ENCODE results near the gene ARHGAP15. TPM values are rescaled to one million over a fixed set of nuclear protein-coding genes. Genes with fewer than 3 reads are reported as not detected.

Gene ARHGAP15
- total and polyA plus RNA-seq, 3 donors from 2014 or later = 2.2 to 15.0 (median 7.7) TPM

GRCh38 chr2:143744114-143744513 lies 614.9 kb downstream of the ARHGAP15 start:
- WGBS, 2 donors = 86 to 92% methylated on average over 2 of the region's 2 CpGs
- intact Hi-C loops (cut with DNase I; ENCODE audit: low total_unique reads) = no loop called here

GRCh38 chr2:143745060-143745459 lies 615.8 kb downstream of the ARHGAP15 start:
- Histone ChIP-seq H3K4me1 (no peaks in the 10 kb centered on the region), H3K9me3 (no peaks in the 10 kb centered on the region), H3K27me3 (no peaks in the 10 kb centered on the region), H3K27ac (no peak overlapping the region), H3K36me3 (ENCODE audit: low read depth, missing control alignments) (no peaks in the 10 kb centered on the region), H3K4me3 (no peak overlapping the region)
- WGBS, 2 donors = 94 to 98% methylated on average over 2 of the region's 2 CpGs
- no peak for DNase-seq
- intact Hi-C loops (cut with DNase I; ENCODE audit: low total_unique reads) = no loop called here
- TF ChIP-seq, protein P1, sequence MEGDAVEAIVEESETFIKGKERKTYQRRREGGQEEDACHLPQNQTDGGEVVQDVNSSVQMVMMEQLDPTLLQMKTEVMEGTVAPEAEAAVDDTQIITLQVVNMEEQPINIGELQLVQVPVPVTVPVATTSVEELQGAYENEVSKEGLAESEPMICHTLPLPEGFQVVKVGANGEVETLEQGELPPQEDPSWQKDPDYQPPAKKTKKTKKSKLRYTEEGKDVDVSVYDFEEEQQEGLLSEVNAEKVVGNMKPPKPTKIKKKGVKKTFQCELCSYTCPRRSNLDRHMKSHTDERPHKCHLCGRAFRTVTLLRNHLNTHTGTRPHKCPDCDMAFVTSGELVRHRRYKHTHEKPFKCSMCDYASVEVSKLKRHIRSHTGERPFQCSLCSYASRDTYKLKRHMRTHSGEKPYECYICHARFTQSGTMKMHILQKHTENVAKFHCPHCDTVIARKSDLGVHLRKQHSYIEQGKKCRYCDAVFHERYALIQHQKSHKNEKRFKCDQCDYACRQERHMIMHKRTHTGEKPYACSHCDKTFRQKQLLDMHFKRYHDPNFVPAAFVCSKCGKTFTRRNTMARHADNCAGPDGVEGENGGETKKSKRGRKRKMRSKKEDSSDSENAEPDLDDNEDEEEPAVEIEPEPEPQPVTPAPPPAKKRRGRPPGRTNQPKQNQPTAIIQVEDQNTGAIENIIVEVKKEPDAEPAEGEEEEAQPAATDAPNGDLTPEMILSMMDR (IDR thresholded peaks at IDR 0.05) = no peak
- no peak for TF ChIP-seq POLR2A (IDR thresholded peaks at IDR 0.05)

More at GRCh38 chr2:143744114-143744513, 614.9 kb downstream of the ARHGAP15 start:
- Histone ChIP-seq H3K4me3 (no peak overlapping the region), H3K27ac (no peak overlapping the region), H3K27me3 (no peaks in the 10 kb centered on the region), H3K9me3 (no peaks in the 10 kb centered on the region), H3K36me3 (ENCODE audit: low read depth, missing control alignments) (no peaks in the 10 kb centered on the region), H3K4me1 (no peaks in the 10 kb centered on the region)
- no peak for DNase-seq
- no peak for TF ChIP-seq POLR2A (IDR thresholded peaks at IDR 0.05)
- TF ChIP-seq, protein P1 (IDR thresholded peaks at IDR 0.05) = no peak

- 93 to 95% methylated on average over 1 of the region's 1 CpG for WGBS, 2 donors
- Histone ChIP-seq H3K27ac (no peak overlapping the region), H3K36me3 (ENCODE audit: low read depth, missing control alignments) (no peaks in the 10 kb centered on the region), H3K4me1 (no peaks in the 10 kb centered on the region), H3K27me3 (no peaks in the 10 kb centered on the region), H3K4me3 (no peak overlapping the region), H3K9me3 (no peaks in the 10 kb centered on the region)
- TF ChIP-seq, protein P1 (IDR thresholded peaks at IDR 0.05) = no peak
- TF ChIP-seq POLR2A (IDR thresholded peaks at IDR 0.05) = no peak
- DNase-seq = no peak
- intact Hi-C loops (cut with DNase I; ENCODE audit: low total_unique reads) = no loop called here
These were observed 625.5 kb downstream of the ARHGAP15 start for GRCh38 chr2:143754742-143755141.

DNA sequence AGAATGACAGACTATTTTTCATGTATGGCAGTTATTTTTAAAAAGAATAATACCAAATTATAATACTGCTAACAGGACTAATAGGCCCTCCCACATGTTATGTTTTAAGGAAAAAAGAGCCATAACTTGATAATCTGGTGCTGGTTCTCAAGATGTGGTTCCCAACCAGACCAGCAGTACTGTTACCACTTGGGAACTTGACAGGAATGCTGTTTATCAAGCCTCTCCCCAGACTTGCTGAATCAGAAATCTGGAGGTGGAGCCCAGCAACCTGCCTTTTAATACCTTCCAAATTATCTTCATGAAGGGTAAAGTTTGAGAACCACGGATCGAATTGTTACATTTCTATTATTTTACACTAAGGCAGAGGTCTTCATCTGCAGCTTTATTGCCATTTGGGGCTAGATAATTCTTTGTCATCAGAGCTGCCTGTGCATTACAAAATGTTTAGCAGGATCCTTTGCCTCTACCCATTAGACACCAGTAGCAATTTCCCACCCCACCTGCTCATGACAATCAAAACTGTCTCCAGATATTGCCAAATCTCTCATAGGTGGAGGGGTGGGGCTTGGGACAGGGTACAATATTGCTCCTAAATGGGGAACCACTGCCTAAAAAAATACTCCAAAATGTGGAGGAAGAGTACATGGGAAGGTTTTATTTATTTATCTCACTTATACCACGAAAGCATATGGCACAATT lies 629.6 kb downstream of the ARHGAP15 start:
- TF ChIP-seq POLR2A (IDR thresholded peaks at IDR 0.05) = no peak
- TF ChIP-seq, protein P1 (IDR thresholded peaks at IDR 0.05) = no peak
- intact Hi-C loops (cut with DNase I; ENCODE audit: low total_unique reads) = no loop called here
- Histone ChIP-seq H3K27me3 (no peaks in the 10 kb centered on the region), H3K9me3 (no peaks in the 10 kb centered on the region), H3K27ac (no peak overlapping the region), H3K4me3 (no peak overlapping the region), H3K4me1 (no peaks in the 10 kb centered on the region), H3K36me3 (ENCODE audit: low read depth, missing control alignments) (no peaks in the 10 kb centered on the region)
- 63 to 74% methylated on average over 3 of the region's 3 CpGs for WGBS, 2 donors
- no peak for DNase-seq

DNA sequence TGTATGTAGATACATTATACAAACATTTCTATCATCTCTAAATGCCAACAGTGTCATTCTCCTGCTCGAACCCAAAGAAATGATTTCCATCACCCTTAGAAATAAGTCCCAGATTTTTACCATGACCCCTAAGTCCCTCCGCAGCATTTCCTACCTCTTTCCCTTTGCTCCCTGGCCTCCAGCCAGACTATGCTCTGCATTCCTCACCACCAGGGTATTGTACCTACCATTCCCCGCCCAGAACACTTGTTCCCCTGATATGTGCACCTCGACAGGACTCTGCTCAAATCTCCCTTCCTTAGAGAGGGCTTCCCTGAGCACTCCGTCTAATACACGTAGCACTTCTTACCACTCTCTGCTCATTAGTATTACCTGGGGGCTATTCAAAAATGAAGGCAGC lies 630.2 kb downstream of the ARHGAP15 start:
- H3K36me3 ChIP-seq (ENCODE audit: low read depth, missing control alignments) = no peaks in the 10 kb centered on the region
- WGBS, 2 donors = 59 to 68% methylated on average over 6 of the region's 6 CpGs
- H3K4me1 ChIP-seq = no peaks in the 10 kb centered on the region
- TF ChIP-seq, protein P1 (IDR thresholded peaks at IDR 0.05) = no peak
- no peak for TF ChIP-seq POLR2A (IDR thresholded peaks at IDR 0.05)
- H3K4me3 ChIP-seq = no peak overlapping the region
- no peaks in the 10 kb centered on the region for H3K27me3 ChIP-seq
- intact Hi-C loops (cut with DNase I; ENCODE audit: low total_unique reads) = no loop called here
- no peak for DNase-seq
- H3K27ac ChIP-seq = no peak overlapping the region
- H3K9me3 ChIP-seq = no peaks in the 10 kb centered on the region
